WERI-Rb-1 (cell line): Measurements from ENCODE around the gene NUDT17.
"Not testable (repeated sequence)": the region's sequence is repeated elsewhere in the genome, so short reads cannot be mapped to it uniquely, and the experiment has no call there.

ENCODE experiments used
- DNase-seq: peaks from one replicate; pipeline ENCODE4 v3.0.0-alpha.2; 2020
- H3K27ac ChIP-seq: fragments of 250-450 bp; sonication (Bioruptor Pico); 2 replicates; pipeline ENCODE4 v1.5.1; 2020; ENCODE audit warnings: mild to moderate bottlenecking, moderate library complexity
- H3K27me3 ChIP-seq: fragments of 250-450 bp; sonication (Bioruptor Pico); 2 replicates; pipeline ENCODE4 v1.5.1; 2021; ENCODE audit warnings: mild to moderate bottlenecking, low read depth, moderate library complexity; ENCODE audit not compliant: insufficient read depth, severe bottlenecking
- H3K36me3 ChIP-seq: fragments of 250-450 bp; sonication (Bioruptor Pico); 2 replicates; pipeline ENCODE4 v1.5.1; 2020; ENCODE audit warnings: mild to moderate bottlenecking, moderate library complexity
- H3K4me3 ChIP-seq: 2 replicates; pipeline ENCODE4 v1.5.1; 2011; ENCODE audit warnings: low read depth, mild to moderate bottlenecking, control low read depth, low read length
- H3K9me3 ChIP-seq: fragments of 250-450 bp; sonication (Bioruptor Pico); 2 replicates; pipeline ENCODE4 v1.5.1; 2021; ENCODE audit warnings: mild to moderate bottlenecking, moderate library complexity; ENCODE audit not compliant: severe bottlenecking
- CTCF ChIP-seq: IDR thresholded peaks from 2 replicates; pipeline ENCODE4 v1.5.1; 2011; ENCODE audit warnings: low read depth, mild to moderate bottlenecking, control low read depth, inconsistent platforms, low read length

NUDT17 gene

GRCh38 chr1:145806408-145806807, 39.0 kb upstream of the NUDT17 start:
- Histone ChIP-seq H3K9me3 (no peaks in the 10 kb centered on the region), H3K4me3 (no peak overlapping the region), H3K27me3 (no peaks in the 10 kb centered on the region), H3K36me3 (no peaks in the 10 kb centered on the region), H3K27ac (no peak overlapping the region)
- TF ChIP-seq CTCF, result no peak
- no peak for DNase-seq

- Histone ChIP-seq H3K27ac (no peak overlapping the region), H3K36me3 (no peaks in the 10 kb centered on the region), H3K27me3 (no peaks in the 10 kb centered on the region), H3K9me3 (no peaks in the 10 kb centered on the region), H3K4me3 (no peak overlapping the region)
- no peak for TF ChIP-seq CTCF
- no peak for DNase-seq
These were observed 38.6 kb upstream of the NUDT17 start for GRCh38 chr1:145806844-145807243.

DNA sequence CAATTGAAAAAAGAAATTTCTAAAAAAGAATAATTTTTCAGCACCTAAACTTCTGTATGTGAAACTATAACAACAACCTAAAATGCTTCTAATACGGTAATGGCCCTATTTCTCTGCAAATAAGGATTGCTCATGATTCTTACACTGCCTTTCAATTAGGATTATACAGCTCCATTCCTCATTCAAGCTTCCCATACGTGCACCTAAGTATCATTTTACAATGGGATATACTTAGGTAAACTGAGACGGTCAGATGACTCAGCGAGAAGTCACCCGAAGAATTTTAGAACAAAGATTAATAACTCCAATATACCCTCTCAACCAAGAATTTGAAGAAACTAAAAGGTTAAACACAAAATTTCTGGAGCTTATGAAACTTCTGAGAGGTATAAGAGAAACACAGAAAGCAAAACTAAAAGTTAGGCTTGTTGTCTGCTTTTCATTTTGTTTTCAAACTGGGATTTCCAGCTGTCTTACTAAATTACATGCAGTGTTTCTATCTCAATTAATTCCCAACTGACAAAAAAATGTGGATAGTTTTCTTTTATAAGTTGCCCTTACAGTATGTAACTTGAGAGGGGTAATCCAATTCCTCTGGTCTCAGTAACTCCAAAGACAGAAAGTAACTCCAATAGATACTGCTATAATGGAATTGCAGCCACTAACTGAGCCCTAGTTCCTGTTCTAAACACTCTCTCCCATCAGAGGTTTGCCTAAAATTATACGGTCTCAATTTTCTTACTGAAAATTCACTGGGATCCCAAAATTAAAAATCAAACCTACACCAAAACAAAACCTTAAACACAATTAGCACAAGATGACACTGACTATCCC, 32.2 kb upstream of the NUDT17 start:
- H3K36me3 ChIP-seq, H3K27ac ChIP-seq, H3K27me3 ChIP-seq, DNase-seq, H3K4me3 ChIP-seq, H3K9me3 ChIP-seq: not testable (repeated sequence)

DNA sequence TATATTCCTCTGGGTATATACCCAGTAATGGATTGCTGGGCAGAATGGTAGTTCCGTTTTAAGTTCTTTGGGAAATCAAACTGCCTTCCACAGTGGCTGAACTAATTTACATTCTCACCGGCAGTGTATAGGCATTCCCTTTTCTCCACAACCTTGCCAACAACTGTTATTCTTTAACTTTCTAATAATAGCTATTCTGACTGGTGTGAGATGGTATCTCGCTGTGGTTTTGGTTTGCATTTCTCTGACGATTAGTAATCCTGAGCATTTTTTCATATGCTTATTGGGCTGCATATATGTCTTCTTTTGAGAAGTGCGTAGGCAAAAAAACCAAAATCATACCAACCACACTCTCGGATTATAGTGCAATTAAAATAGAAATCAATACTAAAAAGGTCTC, 27.3 kb upstream of the NUDT17 start:
- not testable (repeated sequence) for DNase-seq, H3K36me3 ChIP-seq, H3K27ac ChIP-seq, H3K27me3 ChIP-seq, H3K9me3 ChIP-seq, H3K4me3 ChIP-seq

DNA sequence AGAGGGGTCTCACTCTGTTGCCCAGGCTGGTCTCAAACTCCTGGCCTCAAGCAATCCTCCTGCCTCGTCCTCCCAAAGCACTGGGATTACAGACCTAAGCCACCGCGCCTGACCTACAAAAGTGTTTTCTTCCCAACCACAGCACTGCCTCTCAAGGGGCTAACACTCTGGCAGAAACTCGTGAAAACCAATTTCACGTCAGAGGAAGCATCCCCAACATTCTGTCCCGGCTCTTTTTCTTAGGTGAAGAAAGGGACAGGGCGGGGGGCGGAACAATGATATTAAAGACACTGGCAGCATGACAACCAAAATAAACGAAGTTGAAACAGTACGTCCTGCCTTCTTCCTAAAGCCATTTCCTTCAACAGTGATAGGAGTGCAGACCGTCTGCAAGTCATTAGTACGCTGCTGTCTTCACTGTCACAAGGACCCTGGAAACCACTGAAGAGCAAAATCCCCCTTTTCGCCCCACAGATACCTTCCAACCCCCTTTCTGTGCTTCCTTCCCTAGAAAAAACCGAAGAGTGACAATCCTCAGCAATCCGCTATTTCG, 22.6 kb upstream of the NUDT17 start:
- H3K4me3 ChIP-seq, H3K27ac ChIP-seq, H3K27me3 ChIP-seq, DNase-seq, H3K9me3 ChIP-seq: not testable (repeated sequence)
- peaks cover 34% of the 10 kb centered on the region for H3K36me3 ChIP-seq

GRCh38 chr1:145823565-145824498, 21.6 kb upstream of the NUDT17 start, which contains the start of the genes POLR3C and RNF115:
Gene POLR3C (plus strand): TSS chr1:145824200. CDS start chr1:145825777, 1,577 bp downstream.
Gene RNF115 (minus strand): TSS chr1:145824095. CDS start chr1:145823873, 222 bp downstream.
- no peaks in the 10 kb centered on the region for H3K27me3 ChIP-seq
- H3K9me3 ChIP-seq, result no peaks in the 10 kb centered on the region
- TF ChIP-seq CTCF, result no peak
- H3K4me3 ChIP-seq, result peak within 1 kb of the TSS; percentile 100
- H3K36me3 ChIP-seq, result peaks cover 44% of the 10 kb centered on the region
- peak; percentile 99 for DNase-seq
- peak within 1 kb of the TSS; percentile 93 for H3K27ac ChIP-seq

- no peak for DNase-seq
- Histone ChIP-seq H3K27me3 (no peaks in the 10 kb centered on the region), H3K27ac (peak overlapping the region; percentile 93), H3K9me3 (no peaks in the 10 kb centered on the region), H3K36me3 (peaks cover 50% of the 10 kb centered on the region), H3K4me3 (peak overlapping the region; percentile 100)
- no peak for TF ChIP-seq CTCF
These were observed 21.0 kb upstream of the NUDT17 start for GRCh38 chr1:145824499-145824842.
